OCI-LY7 (cell line): ENCODE results near the gene BLTP3A.

ENCODE experiments used
- EZH2phosphoT487 ChIP-seq: fragments of 200-600 bp; sonication (generic); IDR thresholded peaks from 2 replicates; pipeline ENCODE4 v1.6.1; 2018; ENCODE audit warnings: low read depth, borderline replicate concordance, mild to moderate bottlenecking, mixed run types, antibody characterized with exemption, low read length, moderate library complexity, mixed read lengths
- TF ChIP-seq, protein P1 (sequence below): fragments of 200-600 bp; sonication (generic); conservative IDR thresholded peaks from 2 replicates; pipeline ENCODE4 v1.5.1; 2014; ENCODE audit warnings: mild to moderate bottlenecking, antibody characterized with exemption, low read length, moderate library complexity, mixed read lengths

DNA sequence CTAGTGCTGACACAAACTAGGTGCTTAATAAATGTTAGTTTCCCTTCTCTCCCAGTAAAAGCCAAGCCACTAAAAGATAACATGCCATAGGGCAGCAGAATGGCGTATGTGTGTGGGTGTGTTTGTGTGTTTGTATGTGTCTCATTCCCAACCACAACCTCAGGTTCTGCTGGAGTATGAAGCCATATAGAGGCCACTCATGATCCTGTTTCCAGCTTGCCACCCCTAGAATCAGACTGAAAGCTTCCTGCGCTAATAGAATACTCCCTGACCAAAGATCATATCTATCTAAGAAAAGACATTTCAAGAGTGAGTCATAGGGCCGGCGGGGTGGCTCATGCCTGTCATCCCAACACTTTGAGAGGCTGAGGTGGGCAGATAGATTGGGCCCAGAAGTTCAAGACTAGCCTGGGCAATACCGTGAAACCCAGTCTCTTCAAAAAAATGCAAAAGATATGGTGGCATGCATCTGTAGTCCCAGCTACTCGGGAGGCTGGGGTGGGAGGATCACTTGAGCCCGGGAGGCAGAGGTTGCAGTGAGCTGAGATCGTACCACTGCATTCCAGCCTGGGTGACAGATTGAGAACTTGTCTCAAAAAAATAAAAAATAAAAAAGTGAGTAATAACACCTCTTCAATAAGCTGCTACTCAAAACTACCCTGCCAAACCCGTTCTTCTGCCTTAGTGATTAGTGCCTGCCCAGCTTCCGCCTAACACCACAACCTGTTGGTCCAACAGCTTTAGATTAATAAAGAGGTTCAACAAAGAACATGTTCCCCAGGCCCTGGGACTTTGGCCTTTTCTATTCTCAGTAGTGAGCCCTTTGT, 46.4 kb upstream of the BLTP3A start:
- TF ChIP-seq, protein P1, sequence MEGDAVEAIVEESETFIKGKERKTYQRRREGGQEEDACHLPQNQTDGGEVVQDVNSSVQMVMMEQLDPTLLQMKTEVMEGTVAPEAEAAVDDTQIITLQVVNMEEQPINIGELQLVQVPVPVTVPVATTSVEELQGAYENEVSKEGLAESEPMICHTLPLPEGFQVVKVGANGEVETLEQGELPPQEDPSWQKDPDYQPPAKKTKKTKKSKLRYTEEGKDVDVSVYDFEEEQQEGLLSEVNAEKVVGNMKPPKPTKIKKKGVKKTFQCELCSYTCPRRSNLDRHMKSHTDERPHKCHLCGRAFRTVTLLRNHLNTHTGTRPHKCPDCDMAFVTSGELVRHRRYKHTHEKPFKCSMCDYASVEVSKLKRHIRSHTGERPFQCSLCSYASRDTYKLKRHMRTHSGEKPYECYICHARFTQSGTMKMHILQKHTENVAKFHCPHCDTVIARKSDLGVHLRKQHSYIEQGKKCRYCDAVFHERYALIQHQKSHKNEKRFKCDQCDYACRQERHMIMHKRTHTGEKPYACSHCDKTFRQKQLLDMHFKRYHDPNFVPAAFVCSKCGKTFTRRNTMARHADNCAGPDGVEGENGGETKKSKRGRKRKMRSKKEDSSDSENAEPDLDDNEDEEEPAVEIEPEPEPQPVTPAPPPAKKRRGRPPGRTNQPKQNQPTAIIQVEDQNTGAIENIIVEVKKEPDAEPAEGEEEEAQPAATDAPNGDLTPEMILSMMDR: no peak
- no peak for TF ChIP-seq EZH2phosphoT487
